ENCODE results near the gene AMOTL2.

The AMOTL2 gene

DNA sequence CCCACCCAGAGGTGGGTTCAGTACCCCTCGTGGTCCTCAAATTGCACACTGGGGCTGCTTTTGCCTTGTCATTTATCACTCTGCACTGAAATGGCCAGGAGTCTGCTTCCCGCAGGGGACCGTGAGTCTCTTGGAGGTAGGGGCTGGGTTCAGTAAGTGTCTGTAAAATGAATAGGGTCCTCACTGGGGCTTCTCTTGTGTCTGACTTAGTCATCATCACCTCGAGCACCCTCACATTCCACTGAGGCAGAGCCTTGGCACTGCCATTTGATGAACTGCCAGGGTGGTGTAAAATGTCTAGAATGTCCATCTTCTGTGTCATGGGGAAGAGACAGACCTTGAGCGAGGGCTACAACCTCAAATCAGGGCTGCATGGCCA lies 62.6 kb downstream of the AMOTL2 start:
- no peak for DNase-seq (ENCODE audit: low read depth)
- H3K4me3 ChIP-seq (ENCODE audit: low read length) = no peak overlapping the region
- TF ChIP-seq, protein P1, sequence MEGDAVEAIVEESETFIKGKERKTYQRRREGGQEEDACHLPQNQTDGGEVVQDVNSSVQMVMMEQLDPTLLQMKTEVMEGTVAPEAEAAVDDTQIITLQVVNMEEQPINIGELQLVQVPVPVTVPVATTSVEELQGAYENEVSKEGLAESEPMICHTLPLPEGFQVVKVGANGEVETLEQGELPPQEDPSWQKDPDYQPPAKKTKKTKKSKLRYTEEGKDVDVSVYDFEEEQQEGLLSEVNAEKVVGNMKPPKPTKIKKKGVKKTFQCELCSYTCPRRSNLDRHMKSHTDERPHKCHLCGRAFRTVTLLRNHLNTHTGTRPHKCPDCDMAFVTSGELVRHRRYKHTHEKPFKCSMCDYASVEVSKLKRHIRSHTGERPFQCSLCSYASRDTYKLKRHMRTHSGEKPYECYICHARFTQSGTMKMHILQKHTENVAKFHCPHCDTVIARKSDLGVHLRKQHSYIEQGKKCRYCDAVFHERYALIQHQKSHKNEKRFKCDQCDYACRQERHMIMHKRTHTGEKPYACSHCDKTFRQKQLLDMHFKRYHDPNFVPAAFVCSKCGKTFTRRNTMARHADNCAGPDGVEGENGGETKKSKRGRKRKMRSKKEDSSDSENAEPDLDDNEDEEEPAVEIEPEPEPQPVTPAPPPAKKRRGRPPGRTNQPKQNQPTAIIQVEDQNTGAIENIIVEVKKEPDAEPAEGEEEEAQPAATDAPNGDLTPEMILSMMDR (conservative IDR thresholded peaks at IDR 0.05; ENCODE audit: low read depth, low read length) = no peak

DNA sequence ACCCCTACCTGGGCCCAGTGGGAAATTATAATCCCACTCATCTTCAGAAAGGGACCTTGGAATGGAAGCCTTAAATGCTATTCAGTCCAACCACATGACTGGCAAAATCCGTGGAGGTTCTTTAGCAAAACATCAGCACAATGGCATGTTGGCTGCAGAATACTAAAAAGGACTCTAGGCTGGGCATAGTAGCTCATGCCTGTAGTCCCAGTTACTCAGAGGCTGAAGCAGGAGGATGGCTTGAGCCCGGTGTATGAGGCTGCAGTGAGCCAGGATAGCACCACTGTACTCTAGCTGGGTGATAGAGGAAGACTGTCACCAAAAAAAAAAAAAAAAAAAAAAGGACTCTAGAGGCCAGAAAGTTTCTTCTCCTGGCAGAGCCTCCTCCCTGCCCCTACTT lies 63.0 kb downstream of the AMOTL2 start:
- TF ChIP-seq, protein P1 (conservative IDR thresholded peaks at IDR 0.05; ENCODE audit: low read depth, low read length) = no peak
- no peak for DNase-seq (ENCODE audit: low read depth)
- no peak overlapping the region for H3K4me3 ChIP-seq (ENCODE audit: low read length)

DNA sequence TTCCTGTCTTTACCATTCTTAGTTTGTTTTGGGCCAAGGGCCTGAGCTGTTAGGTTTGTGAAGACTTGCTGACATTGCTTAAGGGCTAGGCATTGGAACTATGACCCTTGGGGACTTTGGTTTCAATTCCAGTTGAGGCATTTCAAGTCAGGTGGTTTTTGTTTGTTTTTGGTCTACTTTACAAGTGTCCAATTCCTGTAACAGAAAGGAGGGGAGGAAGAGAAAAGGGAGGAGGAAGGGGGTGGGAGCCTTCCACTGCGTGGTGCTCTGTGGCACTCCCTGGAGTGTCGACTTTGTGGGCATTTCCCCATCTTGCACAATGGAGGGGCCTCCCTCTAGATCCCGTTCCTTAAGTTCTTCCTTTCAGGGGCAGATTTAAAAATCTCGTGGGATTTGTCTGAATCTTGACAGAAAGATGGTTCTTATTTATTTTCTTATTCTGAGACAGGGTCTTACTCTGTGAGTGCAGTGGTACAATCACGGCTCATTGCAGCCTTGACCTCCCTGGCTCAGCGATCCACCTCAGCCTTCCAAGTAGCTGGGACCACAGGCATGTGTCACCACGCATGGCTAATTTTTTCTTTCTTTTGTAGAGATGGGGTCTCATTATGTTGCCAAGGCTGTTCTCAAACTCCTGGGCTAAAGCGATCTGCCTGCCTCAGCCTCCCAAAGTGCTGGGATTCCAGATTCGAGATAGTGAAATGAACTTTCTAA lies 64.1 kb downstream of the AMOTL2 start:
- DNase-seq (ENCODE audit: low read depth) = no peak

DNA sequence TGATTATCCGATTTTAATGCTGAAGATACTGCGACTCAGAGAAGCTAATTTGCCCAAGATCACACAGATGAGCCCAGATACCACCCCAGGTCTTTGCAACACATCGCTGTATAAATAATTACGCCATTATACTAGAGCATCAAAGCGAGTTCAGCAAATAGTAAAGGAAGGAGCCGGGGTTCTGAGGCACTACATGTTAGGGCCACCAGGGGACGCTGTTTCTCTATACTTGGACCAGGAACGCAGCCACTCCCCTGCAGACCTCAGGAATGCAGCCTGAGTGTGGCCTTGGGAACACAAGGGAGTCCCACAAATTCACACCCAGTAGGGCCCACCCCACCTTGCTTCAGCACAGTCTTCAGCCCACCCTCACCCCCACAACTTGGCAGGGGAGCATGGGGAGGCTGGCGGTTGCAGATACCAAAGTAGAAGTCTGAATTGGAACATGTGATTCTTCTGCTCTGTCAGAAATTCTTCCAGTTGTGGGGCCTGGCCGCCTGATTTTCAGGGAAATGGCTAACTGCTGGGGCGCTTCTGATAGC lies 65.8 kb downstream of the AMOTL2 start:
- peak; percentile 79 for DNase-seq (ENCODE audit: low read depth)
- no peak overlapping the region for H3K4me3 ChIP-seq (ENCODE audit: low read length)
- TF ChIP-seq, protein P1 (conservative IDR thresholded peaks at IDR 0.05; ENCODE audit: low read depth, low read length) = peak; percentile 100

More for the DNA sequence above, 64.1 kb downstream of the AMOTL2 start:
- TF ChIP-seq, protein P1 (conservative IDR thresholded peaks at IDR 0.05; ENCODE audit: low read depth, low read length) = no peak
- no peak overlapping the region for H3K4me3 ChIP-seq (ENCODE audit: low read length)

DNA sequence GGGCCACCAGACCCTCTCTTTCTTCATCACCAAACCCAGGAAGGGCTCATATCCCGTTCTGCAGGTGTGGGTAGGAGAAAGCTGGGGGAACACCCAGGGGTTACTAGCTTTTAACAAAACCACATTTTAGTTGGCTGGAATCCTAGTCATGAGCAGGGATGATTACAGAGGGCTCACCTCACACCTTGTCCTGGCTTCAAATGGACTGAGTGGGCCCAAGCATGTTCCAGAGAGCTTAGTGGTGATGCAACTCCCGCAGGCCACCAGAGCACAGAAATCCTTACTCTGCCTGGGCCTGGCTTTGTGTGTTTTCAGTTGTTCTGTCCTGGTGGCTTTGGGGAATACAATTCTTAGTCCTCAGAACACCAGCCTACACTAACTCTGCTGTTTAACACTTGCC lies 66.8 kb downstream of the AMOTL2 start:
- TF ChIP-seq, protein P1 (conservative IDR thresholded peaks at IDR 0.05; ENCODE audit: low read depth, low read length) = no peak
- DNase-seq (ENCODE audit: low read depth) = no peak
- H3K4me3 ChIP-seq (ENCODE audit: low read length) = no peak overlapping the region

DNA sequence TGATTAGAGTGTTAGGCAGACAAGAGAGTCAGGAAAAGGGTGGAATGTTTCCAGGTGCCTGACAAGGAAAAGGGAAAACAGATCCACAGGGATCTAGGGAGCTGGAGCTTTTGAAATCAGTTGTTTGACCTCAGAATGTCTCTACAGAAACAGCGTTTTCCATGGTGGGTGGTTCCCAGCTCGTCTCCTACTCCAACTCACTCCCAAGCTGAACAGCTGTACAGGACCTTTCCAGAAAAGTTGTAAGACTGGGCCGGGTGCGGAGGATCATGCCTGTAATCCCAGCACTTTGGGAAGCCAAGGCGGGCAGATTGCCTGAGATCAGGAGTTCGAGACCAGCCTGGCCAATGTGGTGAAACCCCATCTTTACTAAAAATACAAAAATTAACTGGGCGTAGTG lies 67.9 kb downstream of the AMOTL2 start:
- TF ChIP-seq, protein P1 (conservative IDR thresholded peaks at IDR 0.05; ENCODE audit: low read depth, low read length) = no peak
- DNase-seq (ENCODE audit: low read depth) = no peak
- no peak overlapping the region for H3K4me3 ChIP-seq (ENCODE audit: low read length)

All from retinal pigment epithelial cell (primary cell).